Activated naive CD8-positive, alpha-beta T cell treated with anti-CD3 and anti-CD28 coated beads, Interleukin-2, amount 50 U/mL, for 24 hours (primary cell): ENCODE results near the gene BCL2L15.

Experiments
- ATAC-seq: fragments of 150-1000 bp; cut with Tn5 transposase; one replicate; pipeline ENCODE4 v1.10.0; 2021
- DNase-seq: peaks from one replicate; pipeline ENCODE4 v3.0.0; 2021
- H3K27ac Mint-ChIP-seq: one replicate; pipeline ENCODE4 v1.8.0; 2021; ENCODE audit warnings: mild to moderate bottlenecking, mixed read lengths
- H3K27me3 Mint-ChIP-seq: one replicate; pipeline ENCODE4 v1.8.0; 2021; ENCODE audit warnings: mixed read lengths
- H3K36me3 Mint-ChIP-seq: one replicate; pipeline ENCODE4 v1.8.0; 2021; ENCODE audit warnings: low read depth, mixed read lengths
- H3K4me1 Mint-ChIP-seq: one replicate; pipeline ENCODE4 v1.8.0; 2021; ENCODE audit warnings: mixed read lengths
- H3K4me3 Mint-ChIP-seq: one replicate; pipeline ENCODE4 v1.8.0; 2021; ENCODE audit warnings: mild to moderate bottlenecking, moderate library complexity, mixed read lengths
- H3K9me3 Mint-ChIP-seq: one replicate; pipeline ENCODE4 v1.8.0; 2021; ENCODE audit warnings: mixed read lengths

BCL2L15 gene

DNA sequence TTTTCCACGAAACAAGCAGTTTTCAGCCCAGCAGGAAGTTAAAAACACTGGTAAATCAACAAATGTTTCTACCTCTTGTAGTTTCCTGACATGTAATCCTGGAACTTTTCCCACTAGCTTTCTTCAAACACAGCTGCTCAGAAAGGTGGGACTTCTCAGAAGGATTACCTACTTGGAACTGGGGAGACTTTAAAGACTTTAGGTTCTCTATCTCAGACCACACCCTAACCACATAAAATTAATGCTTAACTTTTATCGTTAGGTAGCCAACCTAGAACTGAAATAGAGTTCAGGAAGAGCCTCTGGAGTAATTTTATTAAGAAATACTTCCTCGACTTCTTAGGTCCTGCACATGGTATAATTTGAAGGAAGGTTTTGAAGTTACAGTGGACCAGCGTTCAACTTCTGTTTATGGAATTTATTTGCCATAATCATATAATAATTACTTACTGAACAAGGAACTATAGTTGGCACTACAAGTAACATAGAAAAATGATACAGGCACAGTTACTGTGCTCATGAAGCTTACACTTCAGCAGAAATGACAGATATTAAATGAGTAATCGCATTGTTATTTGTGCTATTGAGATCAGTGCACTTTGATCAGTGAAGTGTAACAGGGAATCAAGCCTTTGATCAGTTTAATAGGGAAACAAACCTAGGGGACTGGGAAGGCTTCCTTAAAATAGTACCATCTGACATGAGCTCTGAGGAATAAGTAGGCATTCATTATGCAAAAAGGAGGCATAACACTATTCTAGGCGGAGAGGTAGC lies at the start of gene BCL2L15:
Gene BCL2L15, minus strand, starts transcription at position 180 of the 774 bp plus-strand sequence. CDS start 206 bp downstream, outside the sequence.
- H3K9me3 Mint-ChIP-seq = no peaks in the 10 kb centered on the region
- H3K4me1 Mint-ChIP-seq = peaks cover 15% of the 10 kb centered on the region
- DNase-seq (no peak), ATAC-seq (no peak)
- peaks cover 5% of the 10 kb centered on the region for H3K36me3 Mint-ChIP-seq
- H3K4me3 Mint-ChIP-seq = no peak within 1 kb of the TSS
- no peaks in the 10 kb centered on the region for H3K27me3 Mint-ChIP-seq
- no peak within 1 kb of the TSS for H3K27ac Mint-ChIP-seq

DNA sequence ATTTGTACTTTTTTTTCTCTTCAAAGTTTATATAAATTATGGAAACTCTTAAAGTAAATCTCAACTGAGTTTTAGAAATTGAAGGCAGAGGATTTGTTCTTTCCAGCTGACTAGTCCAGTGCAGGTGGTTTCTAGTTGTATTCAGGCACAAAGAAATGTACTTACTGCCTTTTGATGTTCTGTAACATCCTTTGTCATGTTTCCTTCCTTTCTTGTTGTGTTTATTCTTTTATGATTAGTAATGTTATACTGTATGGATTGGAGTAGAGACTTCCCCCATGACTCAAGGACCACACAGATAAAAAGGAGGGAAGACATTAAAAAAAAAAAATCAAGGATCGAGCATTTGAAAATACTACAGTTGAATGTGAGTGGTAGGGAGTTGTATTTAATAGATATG lies 49.8 kb upstream of the BCL2L15 start:
- ATAC-seq = no peak

DNA sequence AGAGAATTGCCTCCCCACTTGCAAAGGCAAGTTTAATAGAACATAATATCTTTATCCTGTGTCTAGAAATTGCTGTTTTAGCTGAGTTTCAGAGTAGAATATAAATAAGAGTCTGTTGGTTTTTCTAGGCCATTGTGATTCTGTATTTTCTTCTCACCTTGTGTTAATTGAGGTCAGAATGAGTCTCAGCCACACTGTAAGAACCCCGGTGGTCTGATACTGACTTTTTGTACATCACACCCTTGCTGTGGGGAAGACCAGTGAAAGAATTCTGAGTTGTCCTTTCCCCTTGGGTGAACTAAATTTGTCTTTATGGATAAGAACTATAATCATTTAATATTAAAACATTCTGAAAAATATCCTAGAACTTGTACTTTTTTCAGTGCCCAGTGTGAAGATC lies 48.6 kb upstream of the BCL2L15 start:
- peaks cover 96% of the 10 kb centered on the region for H3K4me1 Mint-ChIP-seq
- H3K36me3 Mint-ChIP-seq = peaks cover 37% of the 10 kb centered on the region
- peak overlapping the region; percentile 19 for H3K4me3 Mint-ChIP-seq
- DNase-seq (no peak), ATAC-seq (peak; percentile 33)
- H3K9me3 Mint-ChIP-seq = no peaks in the 10 kb centered on the region
- H3K27me3 Mint-ChIP-seq = no peaks in the 10 kb centered on the region
- peak overlapping the region; percentile 53 for H3K27ac Mint-ChIP-seq

More for the DNA sequence above, 49.8 kb upstream of the BCL2L15 start:
- H3K36me3 Mint-ChIP-seq = peaks cover 45% of the 10 kb centered on the region
- no peak overlapping the region for H3K4me3 Mint-ChIP-seq
- H3K9me3 Mint-ChIP-seq = no peaks in the 10 kb centered on the region
- H3K27ac Mint-ChIP-seq = peak overlapping the region; percentile 16
- H3K27me3 Mint-ChIP-seq = no peaks in the 10 kb centered on the region
- no peak for DNase-seq
- peaks cover 93% of the 10 kb centered on the region for H3K4me1 Mint-ChIP-seq

DNA sequence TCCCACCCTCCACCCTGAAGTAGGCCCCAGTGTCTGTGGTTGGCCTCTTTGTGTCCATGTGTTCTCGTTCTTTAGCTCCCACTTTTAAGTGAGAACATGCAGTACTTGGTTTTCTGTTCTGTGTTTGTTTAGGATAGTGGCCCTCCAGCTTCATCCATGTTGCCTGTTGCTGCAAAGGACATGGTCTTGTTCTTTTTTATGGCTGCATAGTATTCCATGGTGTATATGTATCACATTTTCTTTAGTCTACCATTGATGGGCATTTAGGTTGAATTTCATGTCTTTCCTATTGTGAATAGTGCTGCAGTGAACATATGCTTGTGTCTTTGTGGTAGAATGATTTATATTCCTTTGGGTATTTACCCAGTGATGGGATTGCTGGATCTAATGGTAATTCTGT lies 47.8 kb upstream of the BCL2L15 start:
- H3K27ac Mint-ChIP-seq = peak overlapping the region; percentile 53
- H3K4me1 Mint-ChIP-seq = peaks cover 96% of the 10 kb centered on the region

DNA sequence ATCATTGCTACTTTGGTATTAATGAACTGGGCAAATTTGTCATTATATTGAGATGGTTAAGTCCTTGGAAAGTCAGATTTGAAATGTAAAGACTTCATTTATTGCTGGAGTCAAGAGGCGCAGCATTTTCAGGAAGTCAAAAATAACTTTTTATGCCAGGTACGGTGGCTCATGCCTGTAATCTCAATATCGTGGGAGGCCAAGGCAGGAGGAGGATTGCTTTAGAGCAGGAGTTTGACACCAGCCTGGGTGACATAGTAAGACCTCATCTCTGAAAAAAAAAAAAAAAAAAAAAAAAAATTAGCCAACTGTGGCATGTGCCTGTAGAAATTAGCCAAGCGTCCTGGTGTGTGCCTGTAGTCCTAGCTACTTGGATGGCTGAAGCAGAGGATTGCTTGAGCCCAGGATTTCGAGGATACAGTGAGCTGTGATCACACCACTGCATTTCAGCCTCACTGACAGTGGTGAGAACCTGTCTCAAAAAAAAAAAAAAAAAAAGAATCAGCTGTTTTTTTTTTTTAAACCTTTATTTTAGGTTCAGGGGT lies 47.2 kb upstream of the BCL2L15 start:
- ATAC-seq (no peak), DNase-seq (no peak)
- Mint-ChIP-seq H3K27me3 (no peaks in the 10 kb centered on the region), H3K9me3 (no peaks in the 10 kb centered on the region), H3K36me3 (peaks cover 29% of the 10 kb centered on the region), H3K4me3 (peak overlapping the region; percentile 96), H3K4me1 (peaks cover 91% of the 10 kb centered on the region), H3K27ac (peak overlapping the region; percentile 52)

More for the DNA sequence above, 47.8 kb upstream of the BCL2L15 start:
- Mint-ChIP-seq H3K36me3 (peaks cover 31% of the 10 kb centered on the region), H3K4me3 (no peak overlapping the region), H3K27me3 (no peaks in the 10 kb centered on the region), H3K9me3 (no peaks in the 10 kb centered on the region)
- ATAC-seq (no peak), DNase-seq (no peak)

DNA sequence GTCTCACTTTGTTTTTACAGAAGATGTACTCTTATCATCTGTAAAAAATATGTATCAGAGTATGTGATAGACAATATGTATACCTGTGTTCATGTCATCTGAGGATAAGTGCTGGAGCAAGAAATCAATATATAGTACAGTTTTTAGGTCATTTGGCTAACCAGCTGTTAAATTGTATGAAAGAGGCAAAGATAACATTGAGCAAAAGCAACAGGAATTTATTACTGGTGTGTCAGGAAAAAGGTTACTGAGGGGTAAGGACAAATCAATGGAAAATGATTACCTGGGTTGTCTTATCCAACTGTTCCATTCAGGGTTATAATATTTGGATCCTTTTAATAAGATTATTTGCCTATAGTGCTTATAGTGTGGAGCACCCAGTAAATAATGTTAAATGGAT lies 46.6 kb upstream of the BCL2L15 start:
- H3K4me3 Mint-ChIP-seq = peak overlapping the region; percentile 96
- peak overlapping the region; percentile 52 for H3K27ac Mint-ChIP-seq
- no peaks in the 10 kb centered on the region for H3K9me3 Mint-ChIP-seq
- no peaks in the 10 kb centered on the region for H3K27me3 Mint-ChIP-seq
- ATAC-seq (no peak), DNase-seq (no peak)
- H3K4me1 Mint-ChIP-seq = peaks cover 86% of the 10 kb centered on the region
- peaks cover 25% of the 10 kb centered on the region for H3K36me3 Mint-ChIP-seq

DNA sequence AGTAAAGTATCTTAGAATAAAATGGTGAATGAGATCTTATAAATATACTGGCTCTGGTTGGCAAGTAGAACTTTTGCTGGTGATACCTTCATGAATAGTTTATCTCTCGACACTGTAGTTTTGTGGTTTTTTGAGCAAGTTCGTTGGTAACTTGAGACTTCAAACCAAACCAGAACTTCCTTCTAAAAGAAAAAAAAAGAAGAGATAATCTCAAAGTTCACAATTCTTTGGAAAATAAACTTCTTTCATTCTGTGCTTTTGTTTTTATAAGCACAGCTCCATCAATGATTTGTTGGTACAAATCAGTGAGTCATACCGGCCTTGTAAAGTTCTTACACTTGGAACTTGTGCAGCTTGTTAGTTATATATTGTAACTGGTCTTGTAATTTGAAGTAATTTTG lies 44.1 kb upstream of the BCL2L15 start:
- Mint-ChIP-seq H3K36me3 (peaks cover 20% of the 10 kb centered on the region), H3K4me1 (peaks cover 75% of the 10 kb centered on the region), H3K9me3 (no peaks in the 10 kb centered on the region), H3K4me3 (peak overlapping the region; percentile 96), H3K27ac (peak overlapping the region; percentile 97), H3K27me3 (no peaks in the 10 kb centered on the region)
- DNase-seq = no peak
- ATAC-seq = no peak

DNA sequence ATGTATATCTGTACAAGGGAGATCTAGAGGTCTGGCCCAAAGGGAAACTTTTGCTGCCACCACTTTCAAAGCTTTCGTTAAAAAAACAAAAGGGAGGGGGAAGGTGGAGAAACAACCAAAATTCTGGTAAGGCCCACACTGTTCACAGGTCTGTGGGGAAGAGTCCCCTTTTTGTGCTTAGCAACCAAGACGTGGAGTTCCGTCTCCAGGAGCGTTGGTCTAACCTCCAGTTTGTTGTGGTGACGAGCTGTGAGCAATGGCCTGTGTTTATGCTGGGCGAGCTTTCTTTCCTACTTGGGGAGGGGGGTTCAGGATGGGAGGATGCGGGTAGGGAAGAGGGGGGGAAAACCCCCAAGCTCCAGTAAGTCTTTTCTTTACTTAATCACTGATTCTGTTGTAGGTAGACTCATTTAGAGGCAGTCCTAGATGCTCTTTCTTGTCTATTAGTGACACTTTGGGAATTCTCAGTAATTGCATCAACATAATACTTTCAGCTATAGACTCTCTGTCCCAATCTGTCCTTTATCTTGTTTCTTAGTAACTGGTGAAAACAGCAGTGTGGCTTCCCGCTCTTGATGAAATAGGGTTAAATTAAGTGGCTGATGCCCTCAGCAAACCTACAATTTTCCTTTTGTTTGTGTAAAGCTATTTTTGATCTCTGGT lies 43.2 kb upstream of the BCL2L15 start:
- H3K4me1 Mint-ChIP-seq = peaks cover 66% of the 10 kb centered on the region
- peak overlapping the region; percentile 97 for H3K27ac Mint-ChIP-seq
- DNase-seq (peak; percentile 68), ATAC-seq (peak; percentile 63)
- peak overlapping the region; percentile 96 for H3K4me3 Mint-ChIP-seq
- H3K27me3 Mint-ChIP-seq = no peaks in the 10 kb centered on the region
- H3K36me3 Mint-ChIP-seq = peaks cover 17% of the 10 kb centered on the region
- no peaks in the 10 kb centered on the region for H3K9me3 Mint-ChIP-seq

DNA sequence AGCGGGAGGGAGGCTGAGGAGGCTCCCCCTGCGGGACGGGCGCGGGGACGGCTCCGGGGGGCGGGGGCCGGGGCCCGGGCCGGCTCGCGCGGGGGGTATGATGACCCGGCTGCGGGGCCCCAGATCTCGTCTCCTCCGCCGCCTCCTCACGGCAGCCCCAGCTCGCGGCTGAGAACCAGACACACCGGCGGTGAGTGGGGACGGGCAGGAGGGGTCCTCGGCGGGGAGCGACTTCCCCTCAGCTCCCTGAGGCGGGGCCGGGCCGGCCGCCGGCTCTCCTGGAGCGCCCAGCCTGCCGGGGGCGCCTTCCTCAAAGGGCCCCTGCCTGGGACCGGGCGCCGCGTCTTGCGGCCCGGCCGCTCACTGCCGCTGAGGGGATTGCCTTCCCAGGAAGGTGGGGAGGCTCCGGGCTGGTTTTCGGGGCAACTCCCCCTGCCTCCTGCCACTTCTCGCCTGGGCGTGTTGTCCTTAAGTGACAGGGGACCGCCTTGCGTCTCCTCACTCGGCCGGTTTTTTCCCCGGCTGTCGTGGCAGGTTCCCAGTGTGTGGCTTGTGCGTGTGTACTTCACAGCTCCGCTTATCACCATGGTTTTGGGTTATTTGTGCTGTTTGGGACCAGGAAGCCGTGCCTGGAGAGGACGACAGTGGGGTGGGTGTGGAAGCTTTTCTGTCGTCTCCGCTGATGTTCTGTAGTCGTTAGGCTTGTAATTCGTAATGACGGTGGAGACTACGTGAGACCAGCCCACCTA lies 42.5 kb upstream of the BCL2L15 start:
- ATAC-seq = peak; percentile 34
- Mint-ChIP-seq H3K4me1 (peaks cover 59% of the 10 kb centered on the region), H3K27me3 (no peaks in the 10 kb centered on the region), H3K4me3 (peak overlapping the region; percentile 96), H3K9me3 (no peaks in the 10 kb centered on the region), H3K27ac (peak overlapping the region; percentile 97), H3K36me3 (peaks cover 13% of the 10 kb centered on the region)
- DNase-seq = peak; percentile 67

DNA sequence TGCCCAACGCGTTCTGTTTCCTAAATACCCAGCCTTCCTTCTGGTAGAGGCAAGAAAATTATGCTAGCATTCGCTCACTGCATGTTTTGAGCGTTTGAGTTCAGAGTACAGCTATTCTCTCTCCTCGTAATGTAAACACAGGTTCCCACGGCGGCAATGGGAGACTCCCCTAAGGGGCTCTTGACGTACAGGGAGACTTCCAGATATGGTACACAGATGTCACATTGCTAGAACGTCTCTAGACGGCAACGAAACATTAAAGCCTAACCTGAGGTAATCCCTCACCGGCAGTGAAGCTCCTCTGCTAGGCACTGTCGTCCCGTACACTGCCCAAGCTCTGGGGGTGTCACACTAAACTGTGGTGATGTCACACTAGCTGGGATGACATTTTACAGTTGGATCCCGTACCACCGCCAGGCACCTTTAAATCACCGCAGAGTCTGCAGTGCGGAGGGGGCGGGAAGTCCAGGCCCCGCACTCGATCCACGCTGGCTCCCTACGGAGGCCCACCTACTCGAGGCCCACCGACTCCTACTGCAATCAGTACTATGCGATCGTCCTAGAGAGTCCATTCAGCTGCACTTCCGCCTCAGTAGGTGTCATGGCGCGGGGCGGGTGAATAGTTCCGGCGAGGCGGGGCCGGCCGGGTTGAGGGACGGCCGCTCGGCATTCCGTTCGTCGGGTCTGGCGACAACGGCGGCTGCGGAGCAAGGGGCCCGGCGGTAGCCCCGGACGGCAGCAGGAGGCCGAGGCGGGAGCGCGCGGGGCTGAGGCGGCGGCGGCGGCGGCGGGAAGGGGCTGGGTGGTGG lies 41.8 kb upstream of the BCL2L15 start, which contains the start of gene HIPK1:
Gene HIPK1, plus strand, starts transcription at position 384 of the 809 bp plus-strand sequence.
- peaks cover 52% of the 10 kb centered on the region for H3K4me1 Mint-ChIP-seq
- H3K36me3 Mint-ChIP-seq = peaks cover 9% of the 10 kb centered on the region
- H3K27ac Mint-ChIP-seq = peak within 1 kb of the TSS; percentile 98
- DNase-seq = peak; percentile 93
- peak within 1 kb of the TSS; percentile 96 for H3K4me3 Mint-ChIP-seq
- H3K27me3 Mint-ChIP-seq = no peaks in the 10 kb centered on the region
- H3K9me3 Mint-ChIP-seq = no peaks in the 10 kb centered on the region
- peak; percentile 63 for ATAC-seq

DNA sequence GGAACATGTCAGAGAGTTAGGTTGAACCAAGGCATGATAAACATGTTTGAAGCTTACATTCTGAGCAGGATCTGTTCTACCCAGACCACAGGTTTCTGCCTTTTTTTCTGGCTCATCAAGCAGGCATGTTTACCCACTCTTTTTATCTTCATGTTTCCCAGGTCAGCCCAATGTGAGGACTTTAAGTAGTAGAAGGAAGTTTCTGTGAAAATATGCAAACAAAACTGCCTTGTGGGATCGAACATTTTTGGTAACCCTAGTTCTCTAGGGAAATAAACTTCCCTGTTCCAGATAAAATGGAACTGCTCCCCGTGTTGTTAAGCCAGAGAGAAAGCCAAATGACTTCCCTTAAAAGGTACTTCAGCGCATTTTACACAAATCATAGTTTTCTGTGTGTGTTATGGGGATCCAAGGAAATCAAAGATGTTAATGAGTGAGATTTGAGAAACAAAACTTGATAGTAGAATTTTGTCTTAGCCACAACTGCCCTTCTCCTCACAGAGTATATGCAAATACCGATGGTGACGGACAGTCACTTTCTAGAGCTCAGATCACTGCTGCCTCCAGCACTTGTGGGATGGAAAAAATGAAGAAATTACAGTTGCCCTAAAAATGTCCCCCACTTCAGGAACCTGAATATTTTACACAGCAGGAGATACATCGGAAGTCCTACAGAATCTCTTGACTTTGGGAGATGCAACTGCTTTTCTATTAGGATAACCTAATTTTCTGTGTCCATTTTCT lies 41.0 kb upstream of the BCL2L15 start:
- ATAC-seq (peak; percentile 18), DNase-seq (no peak)
- no peaks in the 10 kb centered on the region for H3K9me3 Mint-ChIP-seq
- H3K27ac Mint-ChIP-seq = peak overlapping the region; percentile 98
- peaks cover 6% of the 10 kb centered on the region for H3K36me3 Mint-ChIP-seq
- no peaks in the 10 kb centered on the region for H3K27me3 Mint-ChIP-seq
- H3K4me1 Mint-ChIP-seq = peaks cover 44% of the 10 kb centered on the region
- H3K4me3 Mint-ChIP-seq = peak overlapping the region; percentile 96

DNA sequence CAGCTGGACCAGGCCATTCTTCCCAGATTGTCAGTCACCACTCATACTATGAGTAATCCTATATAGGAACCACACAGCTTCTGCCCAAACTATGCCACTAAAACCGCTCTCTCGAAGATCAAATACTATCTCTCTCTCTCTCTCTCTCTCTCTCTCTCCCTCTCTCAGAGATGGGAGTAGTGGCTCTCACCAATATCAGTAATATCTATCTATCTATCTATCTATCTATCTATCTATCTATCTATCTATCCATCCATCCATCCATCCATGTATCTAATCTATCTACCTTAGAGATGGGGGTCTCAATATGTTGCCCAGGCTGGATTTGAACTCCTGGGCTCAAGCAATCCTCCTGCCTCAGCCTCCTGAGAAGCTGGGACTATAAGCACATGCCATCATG lies 37.1 kb upstream of the BCL2L15 start:
- H3K4me1 Mint-ChIP-seq = peaks cover 15% of the 10 kb centered on the region
- no peaks in the 10 kb centered on the region for H3K9me3 Mint-ChIP-seq
- ATAC-seq (no peak), DNase-seq (no peak)
- H3K4me3 Mint-ChIP-seq = no peak overlapping the region
- H3K36me3 Mint-ChIP-seq = no peaks in the 10 kb centered on the region
- H3K27me3 Mint-ChIP-seq = no peaks in the 10 kb centered on the region
- H3K27ac Mint-ChIP-seq = no peak overlapping the region

DNA sequence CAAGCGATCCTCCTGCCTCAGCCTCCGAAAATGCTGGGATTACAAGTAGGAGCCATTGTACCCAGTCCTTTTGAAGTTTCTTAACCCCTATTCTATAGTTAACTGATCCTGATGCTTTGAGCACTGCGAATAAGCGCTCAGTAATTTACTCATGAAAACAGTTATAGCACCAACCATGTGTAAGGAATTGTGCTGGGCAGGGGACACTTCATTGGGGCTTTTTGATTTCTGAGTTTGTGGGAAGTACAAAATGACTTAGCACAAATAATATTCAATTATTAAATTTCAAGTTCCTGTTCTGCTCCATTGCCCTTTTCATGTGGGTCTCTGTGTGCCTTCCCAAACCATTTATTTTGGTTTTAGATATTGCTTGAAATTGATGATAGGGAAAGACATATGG lies 35.6 kb upstream of the BCL2L15 start:
- Mint-ChIP-seq H3K27me3 (no peaks in the 10 kb centered on the region), H3K9me3 (no peaks in the 10 kb centered on the region), H3K4me1 (peaks cover 8% of the 10 kb centered on the region), H3K4me3 (no peak overlapping the region), H3K27ac (no peak overlapping the region), H3K36me3 (no peaks in the 10 kb centered on the region)
- DNase-seq (no peak), ATAC-seq (no peak)
